HL-60 (cell line): ENCODE data around the gene CORIN.

Experiments used
- DNase-seq, 2 experiments: peaks; one replicate each; pipeline ENCODE4 v3.0.0-alpha.2; 2010 to 2020; ENCODE audit warnings: low read depth in 1 of 2, low spot score in 1 of 2
- H3K27ac ChIP-seq: fragments of 250-450 bp; sonication (Bioruptor Pico); replicated peaks from 2 replicates; pipeline ENCODE4 v1.5.1; 2020; ENCODE audit warnings: mild to moderate bottlenecking, moderate library complexity
- H3K27me3 ChIP-seq: fragments of 250-450 bp; sonication (Bioruptor Pico); 2 replicates; pipeline ENCODE4 v1.5.1; 2021; ENCODE audit warnings: mild to moderate bottlenecking, moderate library complexity; ENCODE audit not compliant: insufficient read depth, poor library complexity, severe bottlenecking
- H3K4me3 ChIP-seq: replicated peaks from 2 replicates; pipeline ENCODE4 v1.5.1; 2011; ENCODE audit warnings: mild to moderate bottlenecking, control low read depth, low read length; ENCODE audit not compliant: insufficient read depth
- GABPA ChIP-seq: IDR thresholded peaks from 2 replicates; pipeline ENCODE4 v1.6.1; 2012; ENCODE audit warnings: low read depth
- POLR2AphosphoS5 ChIP-seq: IDR thresholded peaks from 2 replicates; pipeline ENCODE4 v1.6.1; 2012; ENCODE audit warnings: low read depth
- REST ChIP-seq: IDR thresholded peaks from 2 replicates; pipeline ENCODE4 v1.6.1; 2012; ENCODE audit warnings: low read depth; ENCODE audit not compliant: insufficient replicate concordance
- SPI1 ChIP-seq: IDR thresholded peaks from 2 replicates; pipeline ENCODE4 v1.6.1; 2012; ENCODE audit warnings: low read depth, mild to moderate bottlenecking, borderline replicate concordance
- TF ChIP-seq, protein P1 (sequence below): IDR thresholded peaks from one replicate; pipeline ENCODE4 v1.5.1; 2011; ENCODE audit warnings: low read length, control low read depth, inconsistent platforms; ENCODE audit not compliant: insufficient read depth

The CORIN gene

GRCh38 chr4:47718696-47719095 lies 119.2 kb downstream of the CORIN start:
- TF ChIP-seq POLR2AphosphoS5 (no peak), GABPA (no peak), SPI1 (no peak), REST (no peak)
- TF ChIP-seq, protein P1, sequence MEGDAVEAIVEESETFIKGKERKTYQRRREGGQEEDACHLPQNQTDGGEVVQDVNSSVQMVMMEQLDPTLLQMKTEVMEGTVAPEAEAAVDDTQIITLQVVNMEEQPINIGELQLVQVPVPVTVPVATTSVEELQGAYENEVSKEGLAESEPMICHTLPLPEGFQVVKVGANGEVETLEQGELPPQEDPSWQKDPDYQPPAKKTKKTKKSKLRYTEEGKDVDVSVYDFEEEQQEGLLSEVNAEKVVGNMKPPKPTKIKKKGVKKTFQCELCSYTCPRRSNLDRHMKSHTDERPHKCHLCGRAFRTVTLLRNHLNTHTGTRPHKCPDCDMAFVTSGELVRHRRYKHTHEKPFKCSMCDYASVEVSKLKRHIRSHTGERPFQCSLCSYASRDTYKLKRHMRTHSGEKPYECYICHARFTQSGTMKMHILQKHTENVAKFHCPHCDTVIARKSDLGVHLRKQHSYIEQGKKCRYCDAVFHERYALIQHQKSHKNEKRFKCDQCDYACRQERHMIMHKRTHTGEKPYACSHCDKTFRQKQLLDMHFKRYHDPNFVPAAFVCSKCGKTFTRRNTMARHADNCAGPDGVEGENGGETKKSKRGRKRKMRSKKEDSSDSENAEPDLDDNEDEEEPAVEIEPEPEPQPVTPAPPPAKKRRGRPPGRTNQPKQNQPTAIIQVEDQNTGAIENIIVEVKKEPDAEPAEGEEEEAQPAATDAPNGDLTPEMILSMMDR = no peak
- DNase-seq = peak; percentile 12 to 41
- H3K27ac ChIP-seq = peak overlapping the region; percentile 54; the same call in 1 of the 2 replicates
- H3K27me3 ChIP-seq = no peaks in the 10 kb centered on the region
- H3K4me3 ChIP-seq = no peak overlapping the region

DNA sequence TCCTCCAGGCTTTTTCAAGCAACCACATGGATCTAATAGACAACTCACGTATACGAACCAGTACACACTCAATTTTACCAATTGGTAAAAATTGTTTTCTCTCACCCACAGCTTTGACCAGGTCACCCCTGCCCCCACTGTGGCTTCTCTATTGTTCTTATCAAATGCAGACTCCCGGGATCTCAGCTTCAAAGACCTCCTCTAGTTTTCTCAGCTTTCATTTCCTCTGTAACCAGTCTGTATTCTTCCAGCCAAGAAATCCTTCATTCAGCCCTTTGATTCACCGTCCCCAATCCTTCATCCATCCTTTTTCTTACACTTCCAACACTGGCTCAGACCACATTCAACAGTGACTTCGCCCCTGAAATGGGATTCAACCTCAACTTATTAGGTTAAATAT lies 120.7 kb downstream of the CORIN start:
- TF ChIP-seq REST (no peak), POLR2AphosphoS5 (no peak), GABPA (no peak), SPI1 (no peak)
- TF ChIP-seq, protein P1 = no peak
- Histone ChIP-seq H3K27me3 (no peaks in the 10 kb centered on the region), H3K27ac (no peak overlapping the region), H3K4me3 (no peak overlapping the region)
- no peak for DNase-seq

DNA sequence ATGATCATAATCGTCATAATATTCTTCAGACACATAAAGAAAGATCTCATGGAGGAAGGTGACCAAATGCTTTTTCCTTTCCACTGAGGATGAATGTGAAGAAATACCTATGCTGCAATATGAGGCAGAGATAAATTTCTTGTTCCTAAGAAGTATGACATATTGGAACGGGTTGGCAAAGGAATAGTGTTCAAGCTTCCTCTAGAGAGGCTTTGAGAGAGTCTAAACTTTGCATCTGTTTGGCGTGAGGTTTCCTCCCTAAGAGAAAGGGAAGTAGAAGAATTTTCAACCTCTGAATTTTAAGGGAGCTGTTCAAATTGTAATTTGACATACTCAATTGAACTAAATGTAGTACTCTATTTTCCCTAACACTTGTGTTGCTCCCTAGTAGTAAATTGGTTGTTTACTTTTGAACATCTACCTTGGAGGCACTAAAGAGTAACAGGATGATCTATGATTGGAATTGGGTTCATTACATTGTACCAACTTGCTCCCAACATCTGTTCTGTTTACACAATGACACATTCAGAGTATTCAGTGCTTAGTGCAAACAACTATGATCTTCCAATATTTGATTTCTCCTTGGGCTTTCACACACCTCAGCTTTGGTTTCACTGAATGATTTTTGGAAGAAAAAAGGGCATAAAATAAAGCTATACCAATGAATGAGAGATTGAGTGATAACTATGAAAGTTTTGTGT lies 122.0 kb downstream of the CORIN start:
- peak; percentile 39; the same call in 1 of the 2 replicates for TF ChIP-seq SPI1
- TF ChIP-seq GABPA = no peak
- no peak overlapping the region for H3K4me3 ChIP-seq
- DNase-seq = peak; percentile 31 to 43
- no peaks in the 10 kb centered on the region for H3K27me3 ChIP-seq
- H3K27ac ChIP-seq = peak overlapping the region; percentile 7

DNA sequence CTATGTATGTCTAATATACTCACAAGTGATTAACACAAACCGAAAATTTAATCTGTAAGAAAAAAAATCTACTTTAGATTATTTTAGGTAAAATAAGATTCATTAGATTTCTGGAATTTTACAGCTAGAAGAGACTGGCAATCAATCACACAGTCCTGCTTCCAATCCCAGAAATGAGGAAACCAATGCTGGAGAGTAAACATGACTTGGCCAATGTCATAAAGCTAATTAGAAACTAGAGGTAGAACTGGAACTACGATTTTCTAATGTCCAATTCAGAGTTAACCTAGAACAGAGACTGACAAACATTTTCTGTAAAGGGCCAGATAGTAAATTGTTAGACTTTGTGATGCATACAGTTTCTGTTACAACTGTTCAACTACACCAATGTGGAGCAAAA lies 123.6 kb downstream of the CORIN start:
- TF ChIP-seq REST (no peak), GABPA (no peak), SPI1 (no peak), POLR2AphosphoS5 (no peak)
- TF ChIP-seq, protein P1 = no peak
- no peak overlapping the region for H3K27ac ChIP-seq
- no peak for DNase-seq
- no peaks in the 10 kb centered on the region for H3K27me3 ChIP-seq
- no peak overlapping the region for H3K4me3 ChIP-seq
